OCI-LY7 (cell line): ENCODE results near the gene LILRB3. TPM values are rescaled to one million over a fixed set of nuclear protein-coding genes. Genes with fewer than 3 reads are reported as not detected.

Source experiments
- BruUV-seq: library from RNA; stranded (reverse); fragments of 400-500 nt; replicated peaks from 2 replicates; lab custom pipeline; 2021; lab: Mats Ljungman, UMichigan
- CTCF ChIA-PET: fragments of 300-600 bp; sonication (Branson Sonifier 250); formaldehyde crosslinking; loops from one replicate; lab custom pipeline; 2022; ENCODE audit warnings: antibody characterized with exemption; ENCODE audit not compliant: unreplicated experiment; lab: Charles Lee
- POLR2A ChIA-PET: fragments of 300-600 bp; sonication (Branson Sonifier 250); formaldehyde crosslinking; loops from one replicate; lab custom pipeline; 2022; ENCODE audit warnings: antibody characterized with exemption; lab: Charles Lee
- DNase-seq: peaks from one replicate; pipeline ENCODE4 v3.0.0-alpha.2; 2015; ENCODE audit warnings: low spot score
- H2AFZ ChIP-seq: fragments of 200-600 bp; sonication (generic), shearing (Covaris generic); 2 replicates; pipeline ENCODE4 v1.6.1; 2014; ENCODE audit warnings: mild to moderate bottlenecking, antibody characterized with exemption, low read length, moderate library complexity
- H3K27ac ChIP-seq: fragments of 200-600 bp; sonication (generic); 2 replicates; pipeline ENCODE4 v1.5.1; 2014; ENCODE audit warnings: mixed run types, low read depth, mild to moderate bottlenecking, moderate library complexity, low read length, inconsistent platforms; ENCODE audit not compliant: poor library complexity, severe bottlenecking
- H3K36me3 ChIP-seq: fragments of 200-600 bp; sonication (generic); 2 replicates; pipeline ENCODE4 v1.6.1; 2014; ENCODE audit warnings: mild to moderate bottlenecking, antibody characterized with exemption, low read length, moderate library complexity, mixed read lengths; ENCODE audit not compliant: insufficient read depth
- H3K4me1 ChIP-seq: fragments of 200-600 bp; sonication (generic); 2 replicates; pipeline ENCODE4 v1.5.1; 2014; ENCODE audit warnings: mild to moderate bottlenecking, low read length; ENCODE audit not compliant: insufficient read depth, poor library complexity, severe bottlenecking
- H3K4me2 ChIP-seq: fragments of 200-600 bp; sonication (generic); 2 replicates; pipeline ENCODE4 v1.6.1; 2014; ENCODE audit warnings: mild to moderate bottlenecking, low read length
- H3K4me3 ChIP-seq: fragments of 200-600 bp; sonication (generic); 2 replicates; pipeline ENCODE4 v1.5.1; 2014; ENCODE audit warnings: mild to moderate bottlenecking, low read depth, low read length; ENCODE audit not compliant: poor library complexity, severe bottlenecking
- H3K79me2 ChIP-seq: fragments of 200-600 bp; sonication (generic); 2 replicates; pipeline ENCODE4 v1.6.1; 2016; ENCODE audit warnings: low read depth, mild to moderate bottlenecking, low read length, moderate library complexity, mixed read lengths; ENCODE audit not compliant: insufficient read depth
- H3K9me2 ChIP-seq: fragments of 200-600 bp; sonication (generic); 2 replicates; pipeline ENCODE4 v1.6.1; 2016; ENCODE audit warnings: mild to moderate bottlenecking, low read length, mixed read lengths; ENCODE audit not compliant: insufficient read depth
- H3K9me3 ChIP-seq: fragments of 200-600 bp; sonication (generic); 2 replicates; pipeline ENCODE4 v1.6.1; 2014; ENCODE audit warnings: mild to moderate bottlenecking, mixed run types, low read length, mixed read lengths
- H4K20me1 ChIP-seq: fragments of 200-600 bp; sonication (generic); 2 replicates; pipeline ENCODE4 v1.6.1; 2014; ENCODE audit warnings: mild to moderate bottlenecking, antibody characterized with exemption, low read length, moderate library complexity, mixed read lengths; ENCODE audit not compliant: insufficient read depth
- EZH2phosphoT487 ChIP-seq: fragments of 200-600 bp; sonication (generic); IDR thresholded peaks from 2 replicates; pipeline ENCODE4 v1.6.1; 2018; ENCODE audit warnings: low read depth, borderline replicate concordance, mild to moderate bottlenecking, mixed run types, antibody characterized with exemption, low read length, moderate library complexity, mixed read lengths
- intact Hi-C: fragments of 100-400 bp; cut with micrococcal nuclease; formaldehyde crosslinking; loops from one replicate; pipeline ENCODE4 v1.10.0; 2022; ENCODE audit not compliant: unreplicated experiment
- total RNA-seq, 2 experiments: library from RNA; depleted of rRNA in 1 of 2; stranded (reverse); fragments of >200 nt in 1 of 2; shearing (Covaris generic) in 1 of 2; gene quantifications; 2 replicates each; pipeline ENCODE4 v1.2.3, GENCODE V29; 2014 to 2022
- TF ChIP-seq, protein P1 (sequence below): fragments of 200-600 bp; sonication (generic); conservative IDR thresholded peaks from 2 replicates; pipeline ENCODE4 v1.5.1; 2014; ENCODE audit warnings: mild to moderate bottlenecking, antibody characterized with exemption, low read length, moderate library complexity, mixed read lengths

The LILRB3 gene
- total RNA-seq, 2 experiments from 2014 or later = not detected

DNA sequence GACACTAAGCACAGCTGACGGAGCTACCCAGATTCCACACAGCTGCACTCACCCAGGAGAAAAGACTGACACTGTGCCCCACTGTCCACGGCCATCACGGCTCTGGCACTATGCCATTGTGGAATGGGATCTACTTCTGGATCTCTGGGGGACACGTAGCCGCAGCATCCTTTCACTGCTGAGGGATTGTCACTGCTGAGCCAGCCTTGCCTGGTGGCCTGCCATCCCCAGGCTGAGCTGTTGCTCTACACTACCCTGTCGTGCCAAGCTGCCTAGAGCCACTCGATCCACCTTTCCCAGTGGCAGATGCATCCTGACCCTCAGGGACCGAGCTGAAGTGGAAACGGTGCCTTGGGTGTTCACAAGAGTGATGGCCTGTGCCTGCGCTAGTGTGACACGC is 39.3 kb upstream of the LILRB3 start:
- POLR2A ChIA-PET = no interaction called here
- H3K4me1 ChIP-seq = no peaks in the 10 kb centered on the region
- no peaks in the 10 kb centered on the region for H4K20me1 ChIP-seq
- no peak overlapping the region for H2AFZ ChIP-seq
- no peak for DNase-seq
- no peak overlapping the region for H3K27ac ChIP-seq
- H3K4me2 ChIP-seq = no peak overlapping the region
- H3K9me3 ChIP-seq = no peaks in the 10 kb centered on the region
- CTCF ChIA-PET = no interaction called here
- intact Hi-C loops = no loop called here
- TF ChIP-seq EZH2phosphoT487 = no peak
- TF ChIP-seq, protein P1, sequence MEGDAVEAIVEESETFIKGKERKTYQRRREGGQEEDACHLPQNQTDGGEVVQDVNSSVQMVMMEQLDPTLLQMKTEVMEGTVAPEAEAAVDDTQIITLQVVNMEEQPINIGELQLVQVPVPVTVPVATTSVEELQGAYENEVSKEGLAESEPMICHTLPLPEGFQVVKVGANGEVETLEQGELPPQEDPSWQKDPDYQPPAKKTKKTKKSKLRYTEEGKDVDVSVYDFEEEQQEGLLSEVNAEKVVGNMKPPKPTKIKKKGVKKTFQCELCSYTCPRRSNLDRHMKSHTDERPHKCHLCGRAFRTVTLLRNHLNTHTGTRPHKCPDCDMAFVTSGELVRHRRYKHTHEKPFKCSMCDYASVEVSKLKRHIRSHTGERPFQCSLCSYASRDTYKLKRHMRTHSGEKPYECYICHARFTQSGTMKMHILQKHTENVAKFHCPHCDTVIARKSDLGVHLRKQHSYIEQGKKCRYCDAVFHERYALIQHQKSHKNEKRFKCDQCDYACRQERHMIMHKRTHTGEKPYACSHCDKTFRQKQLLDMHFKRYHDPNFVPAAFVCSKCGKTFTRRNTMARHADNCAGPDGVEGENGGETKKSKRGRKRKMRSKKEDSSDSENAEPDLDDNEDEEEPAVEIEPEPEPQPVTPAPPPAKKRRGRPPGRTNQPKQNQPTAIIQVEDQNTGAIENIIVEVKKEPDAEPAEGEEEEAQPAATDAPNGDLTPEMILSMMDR = no peak
- no peak overlapping the region for H3K4me3 ChIP-seq
- BruUV-seq = no TSS peak
- no peaks in the 10 kb centered on the region for H3K36me3 ChIP-seq
- H3K79me2 ChIP-seq = no peaks in the 10 kb centered on the region
- no peaks in the 10 kb centered on the region for H3K9me2 ChIP-seq

DNA sequence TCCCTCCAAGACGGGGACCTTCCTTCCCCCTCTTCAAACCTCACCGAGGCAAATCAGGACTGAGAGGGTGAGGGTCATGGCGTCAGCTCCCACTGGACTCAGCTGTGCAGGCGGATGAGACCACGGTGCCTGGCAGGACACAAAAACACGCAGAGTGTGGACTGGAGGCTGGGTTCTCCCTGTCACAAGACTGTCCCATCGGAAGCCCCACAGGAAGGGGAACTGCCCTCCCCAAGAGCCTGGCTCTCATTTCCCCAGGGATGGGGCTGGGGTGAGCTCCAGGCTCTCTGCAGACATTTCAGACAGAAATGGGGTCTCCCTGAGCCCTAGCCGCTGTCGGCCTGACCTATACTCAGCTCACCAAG is 34.3 kb upstream of the LILRB3 start, which contains the start of gene LILRB5:
LILRB5 (minus strand) TSS at position 158 of the 365 bp plus-strand sequence; CDS start at position 78, 80 bp downstream.
- H3K9me2 ChIP-seq = no peaks in the 10 kb centered on the region
- TF ChIP-seq, protein P1 = no peak
- no peak for TF ChIP-seq EZH2phosphoT487
- DNase-seq = no peak
- CTCF ChIA-PET = interaction anchor here (0.8 kb wide), 1 partner anchor 25 kb away, joined by 3 read pairs; no protein-coding TSS in a partner anchor
- intact Hi-C loops = no loop called here
- H3K4me2 ChIP-seq = no peak within 1 kb of the TSS
- no peaks in the 10 kb centered on the region for H3K9me3 ChIP-seq
- H3K27ac ChIP-seq = no peak within 1 kb of the TSS
- H3K36me3 ChIP-seq = no peaks in the 10 kb centered on the region
- H3K4me3 ChIP-seq = no peak within 1 kb of the TSS
- BruUV-seq = no TSS peak
- H4K20me1 ChIP-seq = no peaks in the 10 kb centered on the region
- POLR2A ChIA-PET = no interaction called here
- no peak within 1 kb of the TSS for H2AFZ ChIP-seq
- no peaks in the 10 kb centered on the region for H3K79me2 ChIP-seq
- no peaks in the 10 kb centered on the region for H3K4me1 ChIP-seq

DNA sequence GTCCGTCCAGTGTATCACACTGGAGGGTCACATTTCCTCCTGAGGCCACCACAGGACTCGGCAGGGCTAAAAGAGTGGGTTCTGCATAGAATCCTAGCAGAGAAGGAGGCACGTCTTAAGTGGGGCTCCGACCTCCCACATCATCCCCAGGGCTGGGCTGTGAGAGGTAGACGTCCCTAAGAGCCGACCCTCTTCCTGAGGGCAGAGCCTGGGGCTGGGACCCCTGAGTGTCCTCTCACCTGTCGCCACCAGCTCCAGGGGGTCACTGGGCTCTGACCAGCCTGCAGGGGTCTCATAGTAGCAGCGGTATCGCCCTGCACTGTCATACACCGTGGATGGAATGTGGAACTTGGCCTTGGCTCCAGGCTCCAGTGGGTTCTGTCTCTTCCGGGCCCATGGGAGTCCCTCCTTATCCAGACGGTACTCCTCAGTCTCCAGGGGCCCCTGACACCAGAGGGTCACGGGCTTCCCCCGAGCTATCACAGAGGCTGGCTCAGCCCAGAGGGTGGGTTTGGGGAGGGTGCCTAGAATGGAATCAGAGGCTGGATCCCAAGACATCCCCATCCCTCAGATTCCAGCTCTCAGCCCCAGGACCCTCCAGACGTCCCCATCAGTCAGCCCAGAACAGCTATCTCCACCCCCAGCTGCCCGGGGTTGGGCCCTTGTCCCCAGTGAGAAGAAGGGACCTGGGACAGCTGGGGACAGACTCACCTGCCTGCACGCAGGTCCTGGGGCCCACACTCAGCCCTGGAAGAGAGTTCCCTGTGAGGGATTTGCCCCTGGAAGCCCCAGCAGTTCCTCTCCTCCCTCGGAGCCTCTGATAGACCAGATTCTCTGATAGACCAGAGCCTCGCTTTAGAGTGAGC is 33.7 kb upstream of the LILRB3 start:
- CTCF ChIA-PET = interaction anchor here (0.8 kb wide), 1 partner anchor 24 kb away, joined by 3 read pairs; no protein-coding TSS in a partner anchor
- no peak for DNase-seq
- intact Hi-C loops = no loop called here

More for the DNA sequence above, 33.7 kb upstream of the LILRB3 start:
- Histone ChIP-seq H3K36me3 (no peaks in the 10 kb centered on the region), H3K27ac (no peak overlapping the region), H3K79me2 (no peaks in the 10 kb centered on the region), H3K9me3 (no peaks in the 10 kb centered on the region), H2AFZ (no peak overlapping the region), H4K20me1 (no peaks in the 10 kb centered on the region), H3K4me2 (no peak overlapping the region), H3K9me2 (no peaks in the 10 kb centered on the region), H3K4me3 (no peak overlapping the region), H3K4me1 (no peaks in the 10 kb centered on the region)
- TF ChIP-seq EZH2phosphoT487 = no peak
- TF ChIP-seq, protein P1 = no peak
- POLR2A ChIA-PET = no interaction called here
- no TSS peak for BruUV-seq
